Tibial nerve (tissue), 4 donors: ENCODE measurements around the gene OSM. TPM values are rescaled to one million over a fixed set of nuclear protein-coding genes. Genes with fewer than 3 reads are reported as not detected.

Experiments used
- DNase-seq, 2 donors: peaks; one replicate each; pipeline ENCODE4 v3.0.0-alpha.2; 2019; ENCODE audit warnings: low spot score in 2 of 2
- H3K27ac ChIP-seq, 4 donors: fragments of 200-600 bp; sonication (generic) in 3 of 4; one replicate each; pipeline ENCODE4 v1.5.1; 2017 to 2019; ENCODE audit warnings: mild to moderate bottlenecking in 1 of 4
- H3K27me3 ChIP-seq, 2 donors: fragments of 200-600 bp; sonication (generic) in 1 of 2; one replicate each; pipeline versions ENCODE4 v1.5.1 to v1.6.0; 2017 to 2019
- H3K36me3 ChIP-seq, 3 donors: fragments of 200-600 bp; sonication (generic); one replicate each; pipeline ENCODE4 v1.5.1; 2018 to 2019
- H3K4me1 ChIP-seq, 4 donors: fragments of 200-600 bp; sonication (generic) in 3 of 4; one replicate each; pipeline ENCODE4 v1.5.1; 2017 to 2019
- H3K4me3 ChIP-seq, 4 donors: fragments of 200-600 bp; sonication (generic) in 3 of 4; one replicate each; pipeline ENCODE4 v1.5.1; 2017 to 2019; ENCODE audit warnings: mild to moderate bottlenecking in 1 of 4, moderate library complexity in 1 of 4
- H3K9me3 ChIP-seq, 4 donors: fragments of 200-600 bp; sonication (generic) in 3 of 4; one replicate each; pipeline ENCODE4 v1.5.1; 2017 to 2019
- EP300 ChIP-seq, 2 donors: sonication (generic); formaldehyde crosslinking; IDR thresholded peaks; one replicate each; pipeline ENCODE4 v1.6.1; 2017; ENCODE audit warnings: antibody characterized with exemption in 2 of 2, mild to moderate bottlenecking in 1 of 2
- POLR2A ChIP-seq, 2 donors: fragments of 450-650 bp; IDR thresholded peaks; one replicate each; pipeline ENCODE4 v1.6.1; 2017; ENCODE audit warnings: antibody characterized with exemption in 2 of 2, mild to moderate bottlenecking in 2 of 2, moderate library complexity in 2 of 2
- WGBS, 2 donors: methylation state at CpG; one replicate each; pipeline ENCODE4 v1.1.5; 2018; 5-methylcytosine and 5-hydroxymethylcytosine counted together
- total RNA-seq, 4 donors: library from RNA; depleted of rRNA; stranded (reverse); fragments of >200 nt; gene quantifications; one replicate each; pipeline ENCODE4 v1.1.0, GENCODE V29; 2016
- TF ChIP-seq, protein P1 (sequence below), 5 experiments: fragments of 200-600 bp in 3 of 5; fragments of 450-650 bp in 2 of 5; sonication (generic) in 3 of 5; IDR thresholded peaks; one replicate each; pipeline ENCODE4 v1.5.1; 2016 to 2019; ENCODE audit warnings: antibody characterized with exemption in 5 of 5, mild to moderate bottlenecking in 3 of 5, moderate library complexity in 2 of 5

OSM gene
- total RNA-seq, 4 donors from 2014 or later = 1.4 to 19.7 (median 4.2) TPM

GRCh38 chr22:30294066-30294465 lies 27.4 kb upstream of the OSM start:
- no peak for DNase-seq
- Histone ChIP-seq H3K27ac (peak overlapping the region in 2 of 4 donors; percentile 5 to 94), H3K36me3 (peaks cover 0 to 73% (median 27%) of the 10 kb centered on the region in 3 donors), H3K4me1 (peaks cover 7 to 66% (median 29%) of the 10 kb centered on the region in 4 donors), H3K27me3 (no peaks in the 10 kb centered on the region), H3K4me3 (no peak overlapping the region), H3K9me3 (no peaks in the 10 kb centered on the region)
- WGBS, 2 donors = 87% methylated on average over 9 of the region's 9 CpGs
- TF ChIP-seq EP300 (IDR thresholded peaks at IDR 0.05) = no peak
- no peak for TF ChIP-seq POLR2A (IDR thresholded peaks at IDR 0.05)
- TF ChIP-seq, protein P1, sequence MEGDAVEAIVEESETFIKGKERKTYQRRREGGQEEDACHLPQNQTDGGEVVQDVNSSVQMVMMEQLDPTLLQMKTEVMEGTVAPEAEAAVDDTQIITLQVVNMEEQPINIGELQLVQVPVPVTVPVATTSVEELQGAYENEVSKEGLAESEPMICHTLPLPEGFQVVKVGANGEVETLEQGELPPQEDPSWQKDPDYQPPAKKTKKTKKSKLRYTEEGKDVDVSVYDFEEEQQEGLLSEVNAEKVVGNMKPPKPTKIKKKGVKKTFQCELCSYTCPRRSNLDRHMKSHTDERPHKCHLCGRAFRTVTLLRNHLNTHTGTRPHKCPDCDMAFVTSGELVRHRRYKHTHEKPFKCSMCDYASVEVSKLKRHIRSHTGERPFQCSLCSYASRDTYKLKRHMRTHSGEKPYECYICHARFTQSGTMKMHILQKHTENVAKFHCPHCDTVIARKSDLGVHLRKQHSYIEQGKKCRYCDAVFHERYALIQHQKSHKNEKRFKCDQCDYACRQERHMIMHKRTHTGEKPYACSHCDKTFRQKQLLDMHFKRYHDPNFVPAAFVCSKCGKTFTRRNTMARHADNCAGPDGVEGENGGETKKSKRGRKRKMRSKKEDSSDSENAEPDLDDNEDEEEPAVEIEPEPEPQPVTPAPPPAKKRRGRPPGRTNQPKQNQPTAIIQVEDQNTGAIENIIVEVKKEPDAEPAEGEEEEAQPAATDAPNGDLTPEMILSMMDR (IDR thresholded peaks at IDR 0.05) = no peak

DNA sequence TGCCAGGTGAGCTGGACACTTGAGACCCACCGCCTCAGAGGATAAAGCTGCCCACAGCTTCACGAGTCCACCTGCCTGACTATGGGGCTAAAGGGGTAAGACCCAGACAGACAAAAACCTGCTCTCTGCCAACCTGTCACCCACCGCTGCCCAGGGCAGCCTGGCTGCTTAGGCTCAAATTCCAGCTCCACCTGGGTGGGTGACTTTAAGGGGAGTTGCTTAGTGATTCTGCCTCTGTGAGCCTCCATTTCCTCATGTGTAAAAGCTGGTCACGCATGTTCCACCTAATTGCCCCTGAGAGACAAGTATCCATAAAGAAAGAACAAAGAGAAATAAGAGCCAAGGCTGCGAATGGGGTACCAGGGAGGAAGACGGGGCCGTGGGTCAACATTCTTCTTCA lies 26.4 kb upstream of the OSM start:
- no peak overlapping the region for H3K4me3 ChIP-seq
- WGBS, 2 donors = 82 to 85% methylated on average over 7 of the region's 7 CpGs
- H3K4me1 ChIP-seq = peaks cover 7 to 64% (median 31%) of the 10 kb centered on the region in 4 donors
- DNase-seq = no peak
- H3K36me3 ChIP-seq = peaks cover 0 to 63% (median 19%) of the 10 kb centered on the region in 3 donors
- peak overlapping the region in 2 of 4 donors; percentile 5 to 94 for H3K27ac ChIP-seq
- H3K9me3 ChIP-seq = no peaks in the 10 kb centered on the region
- H3K27me3 ChIP-seq = no peaks in the 10 kb centered on the region
- TF ChIP-seq, protein P1 (IDR thresholded peaks at IDR 0.05) = no peak
- TF ChIP-seq POLR2A (IDR thresholded peaks at IDR 0.05) (no peak), EP300 (IDR thresholded peaks at IDR 0.05) (no peak)

GRCh38 chr22:30292069-30292970 lies 25.7 kb upstream of the OSM start:
- WGBS, 2 donors = 78 to 86% methylated on average over 10 to 11 of the region's 18 CpGs
- H3K4me1 ChIP-seq = peaks cover 7 to 67% (median 27%) of the 10 kb centered on the region in 4 donors
- no peak overlapping the region for H3K4me3 ChIP-seq
- TF ChIP-seq, protein P1 (IDR thresholded peaks at IDR 0.05) = no peak
- no peak for TF ChIP-seq POLR2A (IDR thresholded peaks at IDR 0.05)
- H3K27me3 ChIP-seq = no peaks in the 10 kb centered on the region
- no peak for DNase-seq
- no peaks in the 10 kb centered on the region for H3K9me3 ChIP-seq
- H3K36me3 ChIP-seq = peaks cover 0 to 56% (median 15%) of the 10 kb centered on the region in 3 donors
- H3K27ac ChIP-seq = peak overlapping the region; percentile 94 to 99 (median 94)

GRCh38 chr22:30291058-30291892 lies 24.6 kb upstream of the OSM start:
- Histone ChIP-seq H3K4me1 (peaks cover 7 to 74% (median 27%) of the 10 kb centered on the region in 4 donors), H3K27ac (peak overlapping the region; percentile 94 to 99 (median 94)), H3K27me3 (no peaks in the 10 kb centered on the region), H3K9me3 (no peaks in the 10 kb centered on the region), H3K36me3 (peaks cover 0 to 53% (median 15%) of the 10 kb centered on the region in 3 donors), H3K4me3 (no peak overlapping the region)
- peak; percentile 99 for TF ChIP-seq EP300 (IDR thresholded peaks at IDR 0.05)
- TF ChIP-seq POLR2A (IDR thresholded peaks at IDR 0.05) = peak; percentile 1 to 45
- TF ChIP-seq, protein P1 (IDR thresholded peaks at IDR 0.05) = peak in 1 of 5 experiments; percentile 35
- peak; percentile 87 to 90 for DNase-seq
- WGBS, 2 donors = 26 to 33% methylated on average over 9 to 12 of the region's 13 CpGs
